Osteocyte (in vitro differentiated cells): Measurements from ENCODE around the gene FGF3. TPM values are rescaled to one million over a fixed set of nuclear protein-coding genes. Genes with fewer than 3 reads are reported as not detected.

Experiments used
- DNase-seq: peaks from one replicate; pipeline ENCODE4 v3.0.0; 2021; ENCODE audit warnings: mixed read lengths; ENCODE audit not compliant: unreplicated experiment; ENCODE audit errors: extremely low spot score
- H3K27ac Mint-ChIP-seq: one replicate; pipeline ENCODE4 v1.8.0; 2021; ENCODE audit warnings: mild to moderate bottlenecking, mixed read lengths; ENCODE audit not compliant: unreplicated experiment
- H3K27me3 Mint-ChIP-seq: one replicate; pipeline ENCODE4 v1.8.0; 2021; ENCODE audit warnings: mixed read lengths; ENCODE audit not compliant: unreplicated experiment
- H3K36me3 Mint-ChIP-seq: one replicate; pipeline ENCODE4 v1.8.0; 2021; ENCODE audit warnings: mixed read lengths; ENCODE audit not compliant: unreplicated experiment
- H3K4me1 Mint-ChIP-seq: one replicate; pipeline ENCODE4 v1.8.0; 2021; ENCODE audit warnings: mixed read lengths; ENCODE audit not compliant: unreplicated experiment
- H3K4me3 Mint-ChIP-seq: one replicate; pipeline ENCODE4 v1.8.0; 2021; ENCODE audit warnings: mild to moderate bottlenecking, moderate library complexity, mixed read lengths; ENCODE audit not compliant: unreplicated experiment
- H3K9me3 Mint-ChIP-seq: one replicate; pipeline ENCODE4 v1.8.0; 2021; ENCODE audit warnings: mixed read lengths; ENCODE audit not compliant: unreplicated experiment
- total RNA-seq: library from RNA; stranded (reverse); gene quantifications from 2 replicates; pipeline ENCODE4 v1.2.1, GENCODE V29; 2021
- TF ChIP-seq, protein P1 (sequence below): fragments of 200-600 bp; sonication (generic); IDR thresholded peaks from 2 replicates; pipeline ENCODE4 v1.5.0; 2021; ENCODE audit warnings: antibody characterized with exemption, mild to moderate bottlenecking, moderate library complexity

Gene FGF3
- total RNA-seq, 1 donor from 2014 or later = 2.5 TPM

DNA sequence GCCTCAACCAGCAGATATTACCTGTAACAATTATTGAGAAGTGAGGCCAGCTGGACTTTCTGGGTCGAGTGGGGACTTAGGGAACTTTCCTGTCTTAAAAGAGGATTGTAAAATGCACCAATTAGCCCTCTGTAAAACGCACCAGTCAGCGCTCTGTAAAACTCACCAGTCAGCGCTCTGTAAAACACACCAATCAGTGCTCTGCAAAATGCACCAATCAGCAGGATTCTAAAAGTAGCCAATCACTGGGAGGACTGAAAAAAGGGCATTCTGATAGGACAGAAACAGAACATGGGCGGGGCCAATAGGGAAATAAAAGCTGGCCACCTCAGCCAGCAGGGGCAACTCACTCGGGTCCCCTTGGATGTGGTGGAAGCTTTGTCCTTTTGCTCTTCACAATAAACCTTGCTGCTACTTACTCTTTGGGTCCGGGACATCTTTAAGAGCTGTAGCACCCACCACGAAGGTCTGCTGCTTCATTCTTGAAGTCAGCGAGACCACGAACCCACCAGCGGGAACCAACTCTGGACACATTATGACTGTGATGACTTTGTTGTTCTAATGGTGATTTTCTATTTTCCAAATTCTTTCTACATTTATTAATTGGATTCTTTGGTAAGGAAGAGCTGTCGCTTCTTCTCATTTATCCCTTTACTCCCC is 40.2 kb upstream of the FGF3 start:
- no peaks in the 10 kb centered on the region for H3K9me3 Mint-ChIP-seq
- TF ChIP-seq, protein P1, sequence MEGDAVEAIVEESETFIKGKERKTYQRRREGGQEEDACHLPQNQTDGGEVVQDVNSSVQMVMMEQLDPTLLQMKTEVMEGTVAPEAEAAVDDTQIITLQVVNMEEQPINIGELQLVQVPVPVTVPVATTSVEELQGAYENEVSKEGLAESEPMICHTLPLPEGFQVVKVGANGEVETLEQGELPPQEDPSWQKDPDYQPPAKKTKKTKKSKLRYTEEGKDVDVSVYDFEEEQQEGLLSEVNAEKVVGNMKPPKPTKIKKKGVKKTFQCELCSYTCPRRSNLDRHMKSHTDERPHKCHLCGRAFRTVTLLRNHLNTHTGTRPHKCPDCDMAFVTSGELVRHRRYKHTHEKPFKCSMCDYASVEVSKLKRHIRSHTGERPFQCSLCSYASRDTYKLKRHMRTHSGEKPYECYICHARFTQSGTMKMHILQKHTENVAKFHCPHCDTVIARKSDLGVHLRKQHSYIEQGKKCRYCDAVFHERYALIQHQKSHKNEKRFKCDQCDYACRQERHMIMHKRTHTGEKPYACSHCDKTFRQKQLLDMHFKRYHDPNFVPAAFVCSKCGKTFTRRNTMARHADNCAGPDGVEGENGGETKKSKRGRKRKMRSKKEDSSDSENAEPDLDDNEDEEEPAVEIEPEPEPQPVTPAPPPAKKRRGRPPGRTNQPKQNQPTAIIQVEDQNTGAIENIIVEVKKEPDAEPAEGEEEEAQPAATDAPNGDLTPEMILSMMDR = no peak
- no peaks in the 10 kb centered on the region for H3K36me3 Mint-ChIP-seq
- H3K4me1 Mint-ChIP-seq = no peaks in the 10 kb centered on the region
- H3K4me3 Mint-ChIP-seq = no peak overlapping the region
- H3K27me3 Mint-ChIP-seq = peaks cover 42% of the 10 kb centered on the region
- no peak for DNase-seq
- no peak overlapping the region for H3K27ac Mint-ChIP-seq

DNA sequence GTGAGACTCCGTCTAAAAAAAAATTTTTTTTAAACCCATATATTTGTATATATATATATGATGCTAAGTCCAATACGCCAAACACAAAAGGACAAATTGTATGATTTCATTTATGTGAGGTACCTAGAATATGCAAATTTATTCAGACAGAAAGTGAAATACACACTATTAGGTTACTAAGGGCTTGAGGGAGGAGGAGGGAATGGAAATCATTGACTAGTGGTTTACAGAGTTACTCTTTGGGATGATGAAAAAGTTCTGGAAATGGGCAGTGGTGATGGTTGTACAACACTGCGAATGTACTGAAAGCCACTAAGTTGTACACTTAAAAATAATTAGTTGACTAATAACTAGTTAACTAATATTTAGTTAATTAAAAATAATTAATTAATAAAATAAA is 36.2 kb upstream of the FGF3 start:
- TF ChIP-seq, protein P1 = no peak
- H3K27me3 Mint-ChIP-seq = peaks cover 39% of the 10 kb centered on the region
- H3K4me1 Mint-ChIP-seq = no peaks in the 10 kb centered on the region

DNA sequence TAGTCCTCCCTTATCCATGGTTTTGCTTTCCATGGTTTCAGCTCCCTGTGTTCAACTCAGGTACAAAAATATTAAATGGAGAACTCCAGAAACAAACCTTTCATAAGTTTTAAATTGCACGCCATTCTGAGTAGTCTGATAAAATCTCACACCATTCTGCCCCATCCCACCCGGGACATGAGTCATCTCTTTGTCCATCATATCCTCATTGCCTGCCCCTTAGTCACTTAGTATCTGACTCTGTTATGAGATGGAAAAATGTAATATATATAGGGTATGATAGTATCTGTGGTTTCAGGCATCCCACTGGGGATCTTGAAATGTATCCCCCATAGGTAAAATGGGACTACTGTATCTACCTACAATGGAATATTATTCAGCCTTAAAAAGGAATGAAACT is 35.5 kb upstream of the FGF3 start:
- DNase-seq = no peak
- Mint-ChIP-seq H3K27me3 (peaks cover 38% of the 10 kb centered on the region), H3K4me3 (no peak overlapping the region), H3K36me3 (no peaks in the 10 kb centered on the region), H3K4me1 (no peaks in the 10 kb centered on the region), H3K27ac (no peak overlapping the region), H3K9me3 (peaks cover 5% of the 10 kb centered on the region)
- TF ChIP-seq, protein P1 = no peak

More for the DNA sequence above, 36.2 kb upstream of the FGF3 start:
- Mint-ChIP-seq H3K9me3 (peaks cover 5% of the 10 kb centered on the region), H3K27ac (no peak overlapping the region), H3K36me3 (no peaks in the 10 kb centered on the region), H3K4me3 (no peak overlapping the region)
- no peak for DNase-seq

DNA sequence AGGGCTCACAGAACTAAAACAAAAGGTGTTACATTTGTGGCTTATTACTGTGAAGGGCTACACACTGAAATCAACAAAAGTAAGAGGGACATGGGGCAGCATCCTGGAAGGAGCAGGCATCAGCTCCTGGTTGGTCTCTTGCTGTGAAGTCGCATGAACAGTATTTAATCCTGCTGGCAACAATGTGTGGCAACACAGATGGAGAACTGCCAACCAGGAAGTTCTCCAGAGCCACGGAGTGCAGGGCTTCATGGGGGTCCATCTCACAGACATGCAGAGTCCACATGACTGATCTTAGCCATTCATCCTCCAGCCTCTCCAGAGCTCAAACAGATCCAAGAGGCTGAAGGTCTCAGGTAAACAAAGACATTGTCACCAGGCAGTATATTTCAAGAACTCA is 32.8 kb upstream of the FGF3 start:
- Mint-ChIP-seq H3K27me3 (peaks cover 21% of the 10 kb centered on the region), H3K36me3 (no peaks in the 10 kb centered on the region), H3K9me3 (peaks cover 9% of the 10 kb centered on the region), H3K4me1 (no peaks in the 10 kb centered on the region), H3K4me3 (no peak overlapping the region), H3K27ac (no peak overlapping the region)
- no peak for DNase-seq
- TF ChIP-seq, protein P1 = no peak

DNA sequence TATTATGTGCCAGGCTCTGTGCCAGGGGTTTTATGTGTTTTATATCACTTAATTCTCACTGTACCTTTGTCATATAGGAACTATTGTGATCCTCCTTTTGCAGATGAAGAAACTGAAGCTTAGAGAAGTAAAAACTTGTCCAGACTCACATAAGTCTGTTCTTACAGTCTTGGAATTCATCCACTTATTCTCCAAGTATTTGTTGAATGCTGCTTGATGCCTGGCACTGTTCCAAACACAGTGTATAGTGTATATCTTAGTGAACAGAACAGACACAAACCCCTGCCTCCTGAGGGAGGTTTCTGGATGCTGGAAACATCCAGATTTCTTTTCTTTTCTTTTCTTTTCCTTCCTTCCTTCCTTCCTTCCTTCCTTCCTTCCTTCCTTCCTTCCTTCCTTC is 29.0 kb upstream of the FGF3 start:
- no peak for DNase-seq
- Mint-ChIP-seq H3K4me3 (no peak overlapping the region), H3K4me1 (no peaks in the 10 kb centered on the region), H3K9me3 (peaks cover 8% of the 10 kb centered on the region), H3K27me3 (peaks cover 16% of the 10 kb centered on the region), H3K27ac (no peak overlapping the region), H3K36me3 (no peaks in the 10 kb centered on the region)
- TF ChIP-seq, protein P1 = no peak
